ENCODE measurements around the gene CD36.

DNA sequence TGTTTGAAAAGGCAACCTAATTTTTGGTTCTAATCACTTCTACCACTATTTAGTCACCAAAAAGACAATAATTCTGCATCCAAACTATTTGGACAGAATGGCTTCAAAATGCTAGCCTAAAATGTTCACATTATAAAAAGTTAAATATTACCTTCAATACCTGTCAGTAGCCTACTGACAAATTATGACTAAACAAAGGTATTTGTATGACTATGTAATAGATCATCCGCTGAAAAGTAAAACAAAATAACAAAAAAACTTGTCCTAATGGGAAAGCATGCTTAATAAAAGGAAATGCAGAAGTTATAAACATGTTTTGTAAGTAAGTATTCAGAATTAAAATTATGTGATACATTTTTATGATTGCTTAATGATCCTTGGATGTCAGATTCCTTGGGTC is 36.6 kb downstream of the CD36 start:
- TF ChIP-seq, protein P1, sequence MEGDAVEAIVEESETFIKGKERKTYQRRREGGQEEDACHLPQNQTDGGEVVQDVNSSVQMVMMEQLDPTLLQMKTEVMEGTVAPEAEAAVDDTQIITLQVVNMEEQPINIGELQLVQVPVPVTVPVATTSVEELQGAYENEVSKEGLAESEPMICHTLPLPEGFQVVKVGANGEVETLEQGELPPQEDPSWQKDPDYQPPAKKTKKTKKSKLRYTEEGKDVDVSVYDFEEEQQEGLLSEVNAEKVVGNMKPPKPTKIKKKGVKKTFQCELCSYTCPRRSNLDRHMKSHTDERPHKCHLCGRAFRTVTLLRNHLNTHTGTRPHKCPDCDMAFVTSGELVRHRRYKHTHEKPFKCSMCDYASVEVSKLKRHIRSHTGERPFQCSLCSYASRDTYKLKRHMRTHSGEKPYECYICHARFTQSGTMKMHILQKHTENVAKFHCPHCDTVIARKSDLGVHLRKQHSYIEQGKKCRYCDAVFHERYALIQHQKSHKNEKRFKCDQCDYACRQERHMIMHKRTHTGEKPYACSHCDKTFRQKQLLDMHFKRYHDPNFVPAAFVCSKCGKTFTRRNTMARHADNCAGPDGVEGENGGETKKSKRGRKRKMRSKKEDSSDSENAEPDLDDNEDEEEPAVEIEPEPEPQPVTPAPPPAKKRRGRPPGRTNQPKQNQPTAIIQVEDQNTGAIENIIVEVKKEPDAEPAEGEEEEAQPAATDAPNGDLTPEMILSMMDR (IDR thresholded peaks at IDR 0.05): no peak
- no peak for TF ChIP-seq POLR2A (IDR thresholded peaks at IDR 0.05)

Data from upper lobe of left lung (tissue), 4 donors.